D721Med (cell line): ENCODE results near the gene PPM1M.

Experiments
- DNase-seq: peaks from one replicate; pipeline ENCODE4 v3.0.0; 2011; ENCODE audit warnings: low spot score; ENCODE audit not compliant: insufficient read length
- FAIRE-seq: peaks from 2 replicates; lab custom pipeline; 2011; peaks lifted over from hg19 to GRCh38; lab: Jason Lieb, UNC
- TF ChIP-seq, protein P1 (sequence below): IDR thresholded peaks from 2 replicates; pipeline ENCODE4 v1.5.1; 2012; ENCODE audit warnings: mild to moderate bottlenecking, control low read depth; ENCODE audit not compliant: insufficient read depth; ENCODE audit errors: missing control alignments

The PPM1M gene

DNA sequence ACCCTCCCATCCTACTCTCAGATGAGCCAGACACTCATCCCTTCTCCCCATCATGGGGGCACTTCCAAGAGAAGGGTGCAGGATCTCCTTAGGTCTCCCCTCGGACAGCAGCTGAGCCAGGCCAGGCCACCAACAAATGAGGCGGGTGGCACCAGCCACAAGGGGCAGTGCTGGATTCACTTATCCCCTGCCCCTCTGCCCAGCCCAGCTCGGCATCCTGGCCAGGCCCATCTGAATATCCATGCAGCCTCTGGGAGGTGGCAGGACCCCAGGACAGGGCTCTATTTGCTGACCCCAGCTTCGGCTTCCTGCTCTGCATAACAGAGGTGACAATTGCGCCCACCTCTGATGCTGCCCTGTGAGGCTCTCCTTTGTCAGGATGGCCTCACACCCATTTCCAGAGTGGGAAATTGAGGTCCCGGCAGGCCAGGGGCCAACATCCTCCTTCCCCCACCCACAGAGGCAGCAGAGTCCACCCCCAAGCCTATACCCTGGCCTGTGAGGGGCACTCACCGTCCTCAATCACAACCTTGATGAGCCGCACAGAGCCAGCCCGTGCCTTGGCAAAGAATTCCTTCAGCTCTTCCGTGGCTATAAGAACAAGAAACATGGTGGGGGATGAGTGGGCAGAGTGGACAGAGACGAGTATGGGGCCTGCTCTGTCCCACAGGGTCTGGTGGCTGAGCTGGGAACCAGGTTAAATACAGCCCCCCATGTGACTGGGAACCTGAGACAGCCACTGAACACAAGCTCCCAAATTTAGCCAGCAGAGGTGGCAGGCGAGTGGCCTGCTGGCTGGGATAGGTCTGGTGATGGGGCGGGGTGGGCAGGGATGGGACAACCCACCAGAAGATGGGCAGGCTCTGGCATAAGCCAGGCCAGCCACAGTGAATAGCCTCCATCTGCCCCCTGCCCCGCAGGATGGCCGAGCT, 10.8 kb upstream of the PPM1M start:
- DNase-seq, result no peak
- TF ChIP-seq, protein P1, sequence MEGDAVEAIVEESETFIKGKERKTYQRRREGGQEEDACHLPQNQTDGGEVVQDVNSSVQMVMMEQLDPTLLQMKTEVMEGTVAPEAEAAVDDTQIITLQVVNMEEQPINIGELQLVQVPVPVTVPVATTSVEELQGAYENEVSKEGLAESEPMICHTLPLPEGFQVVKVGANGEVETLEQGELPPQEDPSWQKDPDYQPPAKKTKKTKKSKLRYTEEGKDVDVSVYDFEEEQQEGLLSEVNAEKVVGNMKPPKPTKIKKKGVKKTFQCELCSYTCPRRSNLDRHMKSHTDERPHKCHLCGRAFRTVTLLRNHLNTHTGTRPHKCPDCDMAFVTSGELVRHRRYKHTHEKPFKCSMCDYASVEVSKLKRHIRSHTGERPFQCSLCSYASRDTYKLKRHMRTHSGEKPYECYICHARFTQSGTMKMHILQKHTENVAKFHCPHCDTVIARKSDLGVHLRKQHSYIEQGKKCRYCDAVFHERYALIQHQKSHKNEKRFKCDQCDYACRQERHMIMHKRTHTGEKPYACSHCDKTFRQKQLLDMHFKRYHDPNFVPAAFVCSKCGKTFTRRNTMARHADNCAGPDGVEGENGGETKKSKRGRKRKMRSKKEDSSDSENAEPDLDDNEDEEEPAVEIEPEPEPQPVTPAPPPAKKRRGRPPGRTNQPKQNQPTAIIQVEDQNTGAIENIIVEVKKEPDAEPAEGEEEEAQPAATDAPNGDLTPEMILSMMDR, result no peak
- no peak for FAIRE-seq

DNA sequence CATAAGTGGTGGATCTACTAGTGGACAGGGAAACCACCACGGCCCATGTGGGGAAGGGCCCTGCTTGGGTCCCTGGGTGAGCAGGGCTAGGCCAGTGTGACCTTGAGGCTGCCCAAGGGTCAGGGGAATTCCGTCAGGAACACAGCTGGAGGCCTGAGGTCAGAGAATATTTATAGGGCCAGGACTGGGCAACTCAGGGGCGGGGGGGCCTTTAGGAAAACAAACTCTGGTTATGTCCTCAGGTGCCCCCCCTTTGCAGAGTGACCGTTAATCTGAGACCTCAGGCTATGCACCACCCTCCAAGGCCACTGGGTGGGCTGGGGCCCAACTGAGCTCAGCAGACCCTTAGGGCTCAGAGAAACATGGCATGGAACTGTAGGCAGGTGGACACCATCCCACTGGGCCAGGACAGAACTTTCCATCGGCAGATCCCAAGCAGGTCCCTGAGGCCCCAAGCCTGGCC, 9.1 kb upstream of the PPM1M start:
- FAIRE-seq (no peak), DNase-seq (no peak)
- TF ChIP-seq, protein P1, result no peak

DNA sequence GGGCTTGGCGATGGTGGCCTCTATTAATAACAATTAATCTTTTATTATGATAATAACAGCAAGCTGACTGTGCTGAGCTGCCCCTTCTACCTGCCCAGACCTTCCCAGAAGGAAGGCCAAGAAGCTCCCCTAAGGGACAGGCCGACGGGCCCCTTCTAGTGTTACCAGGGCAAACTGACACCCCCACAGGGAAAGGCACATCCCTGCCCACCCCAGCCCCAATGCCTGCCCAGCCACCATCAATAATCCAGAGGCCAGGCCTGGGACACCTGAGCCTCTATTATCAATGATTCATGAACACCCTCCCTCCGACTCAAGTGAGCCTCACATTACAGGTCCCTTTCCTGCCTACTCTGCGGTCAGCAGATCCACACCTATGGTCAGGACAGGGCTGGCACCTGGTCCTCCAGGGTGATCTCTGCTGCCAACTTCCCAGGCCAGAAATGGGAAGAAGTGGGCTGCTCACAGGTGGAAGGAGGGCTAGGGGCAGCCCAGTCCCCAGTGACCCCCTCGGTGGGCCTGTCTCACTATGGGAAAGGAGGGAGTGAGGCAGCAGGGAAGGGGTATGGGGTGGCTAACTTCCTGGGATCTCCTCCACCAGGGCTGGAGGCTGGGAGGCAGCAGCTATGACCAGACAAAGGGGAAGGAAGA, 8.4 kb upstream of the PPM1M start:
- FAIRE-seq, result no peak
- TF ChIP-seq, protein P1, result no peak
- no peak for DNase-seq

DNA sequence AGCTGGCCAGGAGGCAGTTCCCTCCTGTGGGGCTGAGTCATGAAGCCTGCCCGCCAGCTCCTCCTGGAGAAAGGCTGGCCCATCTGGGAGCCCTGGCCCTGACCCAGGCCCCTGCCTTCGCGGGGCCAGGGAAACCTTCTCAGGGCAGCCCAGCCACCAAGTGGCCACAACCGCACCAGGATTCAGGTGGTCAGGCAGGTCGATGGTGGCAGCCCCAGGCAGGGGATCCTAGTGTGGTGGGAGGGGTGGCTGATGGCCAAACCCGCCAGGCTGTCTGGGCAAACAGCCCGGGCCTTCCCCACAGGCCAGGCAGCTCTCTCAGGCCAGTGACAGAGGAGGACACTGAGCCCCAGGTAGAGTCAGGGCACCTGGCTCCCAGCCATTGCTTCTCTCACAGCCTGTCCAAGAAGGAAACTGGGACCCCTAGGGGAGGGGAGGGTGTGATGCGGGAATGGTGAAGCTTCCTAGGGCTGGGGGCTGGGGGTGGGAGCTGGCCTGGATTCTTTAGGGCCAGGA, 7.8 kb upstream of the PPM1M start:
- TF ChIP-seq, protein P1, result no peak
- no peak for FAIRE-seq
- no peak for DNase-seq

DNA sequence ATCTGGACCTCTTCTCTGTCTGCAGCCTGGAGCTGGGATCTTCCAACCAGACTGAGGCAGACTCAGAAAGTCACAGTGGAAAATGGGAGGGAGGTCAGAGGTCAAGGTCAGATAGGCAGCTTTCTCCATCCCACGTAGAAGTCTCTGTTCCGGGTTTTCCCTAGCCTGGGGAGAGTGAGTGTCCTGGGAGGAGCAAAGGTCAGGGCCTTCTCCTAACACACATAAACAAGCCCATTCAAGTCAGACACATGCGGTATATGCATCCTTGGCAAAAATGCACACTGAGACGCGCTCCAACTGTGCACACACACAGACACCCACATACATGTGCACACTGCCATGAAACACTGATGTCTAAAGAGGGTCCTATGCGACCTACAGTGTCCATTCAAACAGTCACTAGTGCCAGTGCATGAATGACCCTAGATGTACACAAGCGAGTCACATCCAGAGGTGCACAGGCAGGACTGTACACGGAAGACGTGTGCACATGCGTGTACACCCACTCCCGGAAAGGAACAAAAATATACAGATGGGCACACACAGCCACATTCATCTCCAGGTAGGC, 7.3 kb upstream of the PPM1M start:
- TF ChIP-seq, protein P1, result no peak
- DNase-seq (no peak), FAIRE-seq (no peak)

DNA sequence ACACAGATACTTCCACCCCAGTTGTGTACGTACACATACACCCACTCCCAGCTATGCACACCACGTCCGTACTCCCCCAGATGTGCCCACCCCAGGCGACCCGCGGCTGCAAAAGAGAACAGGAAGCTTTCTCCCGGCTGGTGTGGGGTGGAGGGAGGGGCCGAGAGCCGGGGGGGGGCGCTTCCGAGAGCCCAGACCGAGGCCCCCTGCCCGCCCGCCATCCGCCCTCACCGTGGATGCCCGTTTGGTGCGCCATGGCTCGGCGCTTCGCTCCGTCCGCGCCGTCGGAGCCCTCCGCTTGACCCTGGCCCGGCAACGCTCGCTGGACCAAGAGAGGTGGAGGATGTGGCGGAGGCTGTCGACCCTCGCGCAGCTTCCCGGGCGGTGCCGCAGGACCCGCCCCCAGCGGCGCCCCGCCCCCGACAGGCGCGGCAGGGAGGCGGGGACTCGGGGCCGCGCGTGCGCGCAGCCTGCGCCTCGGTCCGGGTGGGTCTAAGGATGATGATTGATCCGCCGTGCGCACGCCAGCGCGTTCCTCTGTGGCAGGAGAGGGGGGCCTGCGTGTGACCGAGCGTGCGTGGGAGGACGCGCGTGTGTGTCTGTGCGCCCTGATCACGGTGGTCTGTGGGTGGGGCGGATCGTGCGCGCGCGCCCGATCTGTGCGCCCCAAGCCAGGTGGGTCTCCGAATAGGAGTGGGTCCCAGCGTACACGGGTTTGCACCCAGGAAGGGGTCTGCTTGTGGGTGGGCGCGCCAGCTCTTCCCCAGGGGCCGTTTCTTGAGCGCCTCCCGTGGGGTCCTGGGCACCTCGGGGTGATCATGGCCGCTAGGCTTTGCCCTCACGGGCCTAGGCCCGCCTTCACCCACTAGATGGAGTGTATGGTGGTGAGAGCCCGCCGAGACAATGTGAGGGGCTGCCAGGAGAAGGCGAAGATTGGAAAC, 6.5 kb upstream of the PPM1M start, which contains the start of gene TWF2:
Gene TWF2 (minus strand): TSS at position 398 of the 941 bp plus-strand sequence. CDS start 142 bp downstream, at position 256.
- no peak for FAIRE-seq
- TF ChIP-seq, protein P1, result no peak
- peak; percentile 99 for DNase-seq
